HG02571 (cell line): Measurements from ENCODE around the gene PRRC2B.
"Not testable (repeated sequence)": the region's sequence is repeated elsewhere in the genome, so short reads cannot be mapped to it uniquely, and the experiment has no call there.

Source experiments
- ATAC-seq: cut with Tn5 transposase; IDR thresholded peaks from one replicate; pipeline ENCODE4 v1.9.1; 2021; ENCODE audit warnings: mild to moderate bottlenecking, moderate library complexity; ENCODE audit not compliant: unreplicated experiment

Gene PRRC2B

DNA sequence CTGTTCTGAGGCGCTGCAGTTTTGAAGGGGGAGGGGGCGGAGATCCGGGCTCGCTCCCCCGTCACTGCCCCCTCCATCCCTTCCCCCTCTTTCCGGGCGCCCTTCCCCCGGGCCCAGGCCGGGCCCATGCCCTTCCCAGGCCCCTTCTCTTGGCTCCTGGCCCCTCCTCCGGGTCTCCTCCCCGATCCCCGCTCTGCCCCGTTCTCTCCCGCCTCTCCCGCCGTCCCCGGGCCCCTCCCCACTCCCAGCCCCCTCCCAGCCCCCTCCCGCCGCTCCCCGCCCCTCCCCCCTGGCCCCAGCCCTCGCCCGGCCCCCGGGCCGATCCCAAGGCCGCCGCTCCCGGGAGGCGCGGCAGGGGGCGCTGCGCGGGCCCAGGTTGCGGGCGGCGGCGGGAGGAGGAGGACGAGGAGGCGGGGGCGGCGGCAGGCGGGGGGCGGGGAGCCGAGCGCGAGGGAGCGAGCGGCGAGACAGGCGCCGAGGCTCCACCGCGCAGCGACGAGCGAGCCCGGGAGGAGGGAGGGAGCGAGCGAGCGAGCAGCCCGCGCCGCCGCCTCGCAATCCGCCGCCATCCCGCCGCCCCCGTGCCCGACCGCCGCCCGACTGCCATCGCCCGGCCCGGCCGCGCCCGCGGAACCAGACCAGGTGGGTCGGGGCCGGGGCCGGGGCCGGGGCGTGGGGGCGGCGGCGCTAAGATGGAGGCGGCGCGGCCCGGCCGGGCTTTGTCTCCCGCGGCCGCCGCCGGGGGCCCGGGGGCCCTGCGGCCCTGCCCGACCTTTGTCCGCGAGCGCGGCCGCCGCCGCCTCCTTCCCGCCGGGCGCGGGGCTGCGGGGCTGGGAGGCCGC, at the start of gene PRRC2B:
Gene PRRC2B (plus strand): TSS at position 465 of the 842 bp plus-strand sequence. CDS start 36,059 bp downstream, outside the sequence.
- peak; percentile 54 for ATAC-seq

DNA sequence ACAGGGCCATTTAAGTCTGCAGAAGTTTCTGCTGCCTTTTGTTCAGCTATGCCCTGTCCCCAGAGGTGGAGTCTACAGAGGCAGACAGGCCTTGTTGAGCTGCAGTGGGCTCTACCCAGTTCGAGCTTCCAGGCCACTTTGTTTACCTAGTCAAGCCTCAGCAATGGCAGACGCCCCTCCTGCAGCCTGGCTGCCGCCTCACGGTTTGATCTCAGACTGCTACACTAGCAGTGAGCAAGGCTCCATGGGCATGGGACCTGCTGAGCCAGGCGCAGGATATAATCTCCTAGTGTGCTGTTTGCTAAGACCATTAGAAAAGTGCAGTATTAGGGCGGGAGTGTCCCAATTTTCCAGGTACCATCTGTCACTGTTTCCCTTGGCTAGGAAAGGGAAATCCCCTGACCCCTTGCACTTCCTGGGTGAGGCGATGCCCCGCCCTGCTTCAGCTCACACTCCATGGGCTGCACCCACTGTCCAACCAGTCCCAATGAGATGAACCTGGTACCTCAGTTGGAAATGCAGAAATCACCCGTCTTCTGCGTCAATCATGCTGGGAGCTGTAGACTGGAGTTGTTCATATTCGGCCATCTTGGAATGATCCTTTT, 48.9 kb upstream of the PRRC2B start:
- not testable (repeated sequence) for ATAC-seq

DNA sequence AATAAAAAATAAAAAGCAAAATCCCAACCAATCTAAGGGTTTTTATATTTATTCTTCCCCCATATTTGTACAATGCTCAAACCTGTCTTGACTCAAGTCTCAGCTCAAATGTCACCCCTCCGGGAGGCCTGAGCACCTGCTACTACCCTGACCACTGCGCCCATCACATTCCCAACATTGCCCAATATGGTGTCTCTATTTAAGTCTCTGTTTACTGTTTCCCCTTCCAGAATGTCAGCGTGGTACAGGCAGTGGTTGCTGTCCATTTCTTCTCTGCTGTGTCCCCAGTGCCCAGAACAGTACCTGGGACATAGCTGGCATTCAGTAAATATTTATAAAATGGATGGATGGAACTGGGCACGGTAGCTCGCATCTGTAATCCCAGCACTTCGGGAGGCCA, 47.3 kb upstream of the PRRC2B start:
- ATAC-seq, result no peak

DNA sequence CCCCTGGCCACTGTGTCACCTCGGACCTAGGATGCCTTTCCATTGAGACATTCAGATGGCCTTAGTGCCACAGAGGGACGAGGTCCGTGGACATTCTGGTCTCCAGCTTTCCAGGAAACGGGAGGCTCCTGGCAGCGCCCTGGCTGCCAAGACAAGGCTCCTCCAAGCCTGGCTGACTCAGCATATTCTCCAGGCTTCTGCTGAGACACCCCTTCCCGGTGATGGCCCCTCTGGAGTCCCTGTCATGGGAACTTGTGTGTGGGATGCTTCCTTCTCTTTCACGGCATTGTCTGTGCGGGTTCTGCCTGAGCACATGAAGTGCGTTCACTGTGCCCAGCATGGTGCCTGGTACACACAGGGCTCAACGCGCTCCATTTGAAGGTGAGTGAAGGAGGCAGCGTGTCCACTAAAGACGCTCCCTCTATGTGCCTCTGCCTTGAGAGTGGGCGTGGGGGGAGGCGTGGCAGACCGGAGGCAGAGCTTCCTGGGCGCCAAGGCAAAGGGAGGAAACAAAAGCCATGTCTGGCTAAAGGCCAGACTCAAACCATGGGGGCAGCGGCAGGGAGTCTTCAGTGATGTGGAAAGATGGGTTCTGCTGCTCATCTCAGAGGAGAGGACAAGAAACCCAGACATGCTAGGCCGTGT, 46.4 kb upstream of the PRRC2B start:
- no peak for ATAC-seq

DNA sequence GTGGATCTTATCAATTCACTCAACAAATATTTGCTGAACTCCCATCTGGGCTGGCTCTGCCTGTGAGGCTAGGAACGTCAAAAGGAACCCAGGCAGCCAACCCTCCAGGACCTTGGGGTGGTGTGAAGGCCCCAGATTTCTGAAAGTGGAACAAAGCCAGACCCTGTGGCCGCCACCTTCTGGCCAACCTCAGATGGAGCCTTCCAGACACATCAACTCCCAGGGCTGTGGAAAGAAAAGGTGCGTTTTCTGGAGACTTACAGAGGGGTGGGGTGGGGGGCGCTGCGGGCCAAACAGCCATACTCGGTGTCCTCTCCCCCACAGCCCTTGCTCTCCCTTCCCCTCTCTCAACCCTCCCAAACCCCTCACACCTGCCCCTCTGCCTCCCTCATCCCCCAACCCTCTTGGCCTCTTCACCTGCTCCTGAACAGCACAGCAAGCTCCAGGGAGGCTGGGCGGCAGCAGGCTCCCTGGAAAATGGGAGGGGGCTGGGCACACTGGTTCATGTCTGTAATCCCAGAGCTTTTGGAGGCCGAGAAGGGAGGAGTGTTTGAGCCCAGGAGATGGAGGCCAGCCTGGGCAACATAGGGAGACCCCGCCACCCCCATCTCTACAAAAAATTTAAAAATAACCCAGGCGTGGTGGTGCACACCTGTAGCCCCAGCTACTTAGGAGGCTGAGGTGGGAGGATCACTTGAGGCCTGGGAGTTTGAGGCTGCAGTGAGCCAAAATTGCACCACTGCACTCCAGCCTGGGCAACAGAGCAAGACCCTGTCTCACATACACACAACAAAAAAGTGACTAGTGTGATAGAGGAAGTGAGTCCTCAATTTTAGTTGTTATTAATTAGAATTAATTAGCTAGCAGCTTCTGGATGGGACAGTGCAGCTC, 45.0 kb upstream of the PRRC2B start:
- no peak for ATAC-seq

DNA sequence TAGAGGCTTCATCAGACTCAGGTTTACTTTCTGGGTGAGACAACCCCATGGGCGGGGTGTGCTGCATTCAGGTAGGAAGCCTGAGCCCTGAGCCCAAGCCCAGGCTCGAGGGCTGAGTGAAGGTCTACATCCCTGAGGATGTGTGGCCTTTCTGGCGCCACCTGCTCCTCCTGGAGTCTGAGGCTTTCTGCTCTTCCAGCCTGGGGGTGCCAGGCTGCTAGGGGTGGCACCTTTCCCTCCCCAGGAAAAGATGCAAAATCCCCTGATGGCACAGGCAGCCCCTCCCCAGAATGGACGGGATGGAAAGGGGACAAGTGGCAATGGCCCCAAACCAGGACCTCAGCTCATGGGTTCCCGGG, 44.4 kb upstream of the PRRC2B start:
- ATAC-seq, result no peak

DNA sequence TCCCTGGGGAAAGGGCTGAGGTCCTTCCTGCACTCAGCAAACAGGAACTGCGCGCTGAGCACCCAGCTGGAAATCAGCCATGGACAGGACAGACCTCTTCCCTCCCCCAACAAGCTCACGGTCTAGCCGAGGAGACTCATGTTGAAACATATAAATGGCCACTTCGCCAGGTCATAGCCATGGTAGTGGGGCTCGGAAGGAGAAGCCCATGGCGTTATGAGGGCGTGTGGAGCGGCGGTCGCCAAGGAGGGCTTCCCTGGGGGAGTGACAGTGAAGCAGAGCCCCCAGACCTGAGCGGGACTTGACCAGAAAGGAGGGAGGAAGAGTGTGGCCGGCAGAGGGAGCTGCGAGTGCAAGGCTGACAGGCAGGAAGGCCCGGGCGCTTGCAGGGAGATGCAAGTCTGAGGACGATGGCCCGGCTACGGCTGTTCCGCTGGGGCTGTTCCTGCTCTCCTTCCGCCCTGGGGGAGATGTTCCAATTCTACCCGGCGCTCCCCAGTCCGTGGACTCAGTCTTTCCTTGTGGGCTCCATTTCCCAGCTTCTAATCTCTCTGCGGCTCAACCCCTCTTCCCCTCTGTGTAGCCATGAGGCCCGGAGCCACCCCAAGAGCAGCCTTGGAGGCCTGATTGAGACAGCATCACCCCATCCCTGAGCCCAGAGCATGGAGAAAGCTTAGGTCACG, 43.9 kb upstream of the PRRC2B start:
- no peak for ATAC-seq

DNA sequence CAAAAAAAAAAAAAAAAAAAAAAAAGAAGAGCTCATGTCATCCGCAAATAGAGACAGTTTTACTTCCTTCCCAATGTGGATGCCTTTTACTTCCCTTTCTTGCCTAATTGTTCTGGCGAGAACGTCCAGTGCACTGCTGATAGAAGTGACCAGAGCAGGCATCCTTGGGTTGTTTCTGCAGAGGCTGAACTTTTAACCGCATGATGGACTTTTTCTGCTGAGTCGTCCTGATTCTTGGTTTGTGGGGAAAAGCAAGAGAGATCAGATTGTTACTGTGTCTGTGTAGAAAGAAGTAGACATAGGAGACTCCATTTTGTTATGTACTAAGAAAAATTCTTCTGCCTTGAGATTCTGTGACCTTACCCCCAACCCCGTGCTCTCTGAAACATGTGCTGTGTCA, 37.4 kb upstream of the PRRC2B start:
- not testable (repeated sequence) for ATAC-seq

DNA sequence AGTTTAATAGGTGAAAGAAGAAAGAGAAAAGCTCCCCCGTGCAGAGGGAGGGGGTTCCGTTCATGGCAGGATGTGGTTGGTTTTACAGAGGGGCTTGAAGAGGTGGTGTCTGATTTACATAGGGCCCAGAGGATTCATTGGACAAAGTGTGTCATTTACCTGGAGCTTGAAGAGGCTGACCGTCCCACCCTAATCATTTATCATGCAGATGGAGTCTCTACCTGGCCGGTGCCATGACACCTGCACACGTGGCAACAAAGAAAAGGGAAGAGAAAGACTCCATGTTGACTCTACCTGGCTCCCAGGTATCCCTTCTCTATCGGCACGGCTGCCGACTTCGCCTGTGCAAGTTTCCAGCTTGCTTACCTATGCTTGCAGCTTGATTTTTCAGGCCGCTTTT, 35.3 kb upstream of the PRRC2B start:
- no peak for ATAC-seq

DNA sequence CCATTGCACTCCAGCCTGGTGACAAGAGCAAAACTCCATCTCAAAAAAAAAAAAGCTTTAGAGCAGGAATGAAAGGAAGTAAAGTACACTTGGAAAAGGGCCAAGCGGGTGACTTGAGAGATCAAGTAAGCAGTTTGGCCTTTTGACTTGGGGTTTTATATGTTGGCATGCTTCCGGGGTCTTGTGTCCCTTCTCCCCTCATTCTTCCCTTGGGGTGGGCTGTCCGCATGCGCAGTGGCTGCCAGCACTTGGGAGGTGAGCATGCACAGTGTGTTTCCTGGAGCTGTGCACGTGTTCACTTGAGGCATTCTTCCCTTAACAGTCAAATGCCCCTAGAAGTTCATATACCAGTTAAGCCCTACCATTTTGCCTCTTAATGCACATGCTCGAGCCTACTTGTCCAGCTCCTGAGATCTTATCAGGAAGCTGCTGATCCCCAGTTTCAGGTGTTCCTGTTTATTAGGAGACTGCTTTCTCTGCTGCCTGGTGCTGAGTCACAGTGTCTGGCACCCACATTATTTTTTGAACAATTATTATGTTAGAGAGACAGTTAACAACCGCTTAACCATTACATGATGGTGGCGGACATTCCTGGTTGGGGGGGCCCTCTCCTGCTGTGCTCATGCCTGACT, 32.6 kb upstream of the PRRC2B start:
- ATAC-seq, result no peak

DNA sequence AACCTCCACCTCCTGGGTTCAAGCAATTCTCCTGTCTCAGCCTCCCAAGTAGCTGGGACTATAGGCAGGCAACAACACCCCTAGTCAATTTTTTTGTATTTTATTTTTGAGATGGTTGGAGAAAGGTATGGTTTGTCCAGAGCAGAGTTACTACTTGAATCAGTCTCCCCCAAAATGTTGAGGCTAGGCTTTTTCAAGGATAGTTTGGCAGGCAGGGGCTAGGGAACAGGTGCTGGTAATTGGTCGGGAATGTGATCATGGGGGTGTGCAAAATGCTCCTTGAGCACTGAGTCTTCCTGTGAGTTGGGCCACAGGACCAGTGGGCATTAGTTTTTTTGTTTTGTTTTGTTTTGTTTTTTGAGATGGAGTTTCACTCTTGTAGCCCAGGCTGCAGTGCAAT, 28.3 kb upstream of the PRRC2B start:
- no peak for ATAC-seq

DNA sequence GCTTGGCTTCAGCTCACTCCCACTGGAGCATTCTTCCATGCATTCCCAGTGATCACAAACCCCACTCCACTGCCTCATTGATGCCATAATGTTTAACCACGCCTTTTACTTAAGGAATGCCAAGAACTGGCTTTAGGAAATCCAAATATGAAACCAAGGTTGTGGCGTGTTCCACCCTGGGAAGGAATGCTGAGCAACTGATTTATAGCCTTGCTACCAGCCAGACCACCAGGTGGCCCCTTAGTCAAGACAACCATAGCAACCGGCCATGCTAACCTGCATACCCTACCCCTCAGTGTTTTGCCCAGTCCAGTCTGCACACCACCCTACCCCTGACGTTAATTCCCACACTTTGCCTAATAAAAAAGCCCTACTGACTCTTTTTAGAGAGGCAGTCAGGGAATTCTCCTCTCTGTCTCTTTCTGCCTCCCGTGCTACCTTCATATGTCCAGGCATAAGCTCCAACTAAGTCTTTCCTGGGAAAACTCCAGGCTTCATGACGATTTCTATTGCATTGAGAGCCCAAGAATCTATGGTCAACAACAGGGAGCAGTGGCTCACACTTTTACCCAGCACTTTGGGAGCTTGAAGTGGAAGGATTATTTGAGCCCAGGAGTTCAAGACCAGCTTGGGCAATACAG, 27.0 kb upstream of the PRRC2B start:
- ATAC-seq, result no peak

DNA sequence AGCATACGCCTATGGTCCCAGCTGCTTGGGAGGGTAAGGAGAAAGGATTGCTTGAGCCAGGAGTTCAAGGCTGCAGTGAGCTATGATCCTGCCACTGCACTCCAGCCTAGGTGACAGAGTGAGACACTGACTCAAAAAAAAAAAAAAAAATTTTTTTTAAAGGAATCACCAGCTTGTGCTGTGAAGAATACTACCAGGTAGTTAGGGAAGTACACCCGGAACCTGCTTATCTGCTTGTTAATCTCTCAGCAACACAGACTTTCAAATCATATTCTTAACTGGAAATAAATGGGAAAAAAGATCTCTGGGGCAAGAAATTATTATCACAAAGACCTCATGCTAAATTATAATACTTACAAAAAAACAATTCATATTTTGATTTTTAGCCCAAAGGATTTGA, 26.4 kb upstream of the PRRC2B start:
- no peak for ATAC-seq

DNA sequence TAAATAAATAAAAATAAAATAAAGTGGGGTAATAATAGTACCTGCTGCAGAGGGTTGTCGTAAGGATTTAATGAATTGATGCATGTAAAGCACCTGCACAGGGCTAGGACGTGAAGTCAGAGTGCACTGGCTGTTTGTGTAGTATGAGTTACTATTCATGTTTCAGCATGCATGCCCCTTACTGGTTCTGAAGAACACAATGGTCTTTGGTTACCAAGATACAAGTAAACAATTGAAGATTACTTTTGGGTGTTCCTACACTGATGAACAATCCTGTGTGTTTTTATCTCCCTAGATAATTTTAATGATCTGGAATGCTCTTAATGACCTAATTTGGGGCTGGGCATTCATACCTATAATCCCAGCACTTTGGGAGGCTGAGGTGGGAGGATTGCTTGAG, 23.2 kb upstream of the PRRC2B start:
- no peak for ATAC-seq

DNA sequence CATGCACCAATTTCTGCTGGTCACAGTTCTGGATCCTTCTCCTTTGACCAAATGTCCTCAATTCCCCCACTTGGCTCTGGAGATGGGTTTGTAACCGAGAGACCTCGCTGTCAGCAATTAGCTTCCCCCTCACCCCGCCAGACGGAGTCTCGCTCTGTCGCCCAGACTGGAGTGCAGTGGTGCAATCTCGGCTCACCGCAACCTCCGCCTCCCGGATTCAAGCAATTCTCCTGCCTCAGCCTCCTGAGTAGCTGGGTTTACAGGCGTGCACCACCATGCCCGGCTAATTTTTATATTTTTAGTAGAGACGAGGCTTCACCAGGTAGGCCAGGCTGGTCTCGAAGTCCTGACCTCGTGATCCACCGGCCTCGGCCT, 21.3 kb upstream of the PRRC2B start:
- ATAC-seq, result not testable (repeated sequence)

DNA sequence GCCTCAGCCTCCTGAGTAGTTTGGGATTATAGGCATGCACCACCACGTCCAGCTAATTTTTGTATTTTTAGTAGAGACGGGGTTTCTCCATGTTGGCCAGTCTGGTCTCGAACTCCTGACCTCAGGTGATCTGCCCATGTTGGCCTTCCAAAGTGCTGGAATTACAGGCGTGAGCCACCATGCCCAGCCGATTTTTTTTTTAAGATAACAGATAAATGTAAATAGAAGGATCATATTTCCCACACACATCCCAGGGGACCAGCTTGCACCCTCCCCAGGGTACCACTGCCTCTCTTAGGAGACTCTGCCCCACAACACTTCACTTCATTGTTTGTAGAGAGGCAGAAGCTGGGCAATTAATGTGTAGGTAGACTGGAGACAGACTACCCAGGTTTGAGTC, 19.2 kb upstream of the PRRC2B start:
- not testable (repeated sequence) for ATAC-seq

DNA sequence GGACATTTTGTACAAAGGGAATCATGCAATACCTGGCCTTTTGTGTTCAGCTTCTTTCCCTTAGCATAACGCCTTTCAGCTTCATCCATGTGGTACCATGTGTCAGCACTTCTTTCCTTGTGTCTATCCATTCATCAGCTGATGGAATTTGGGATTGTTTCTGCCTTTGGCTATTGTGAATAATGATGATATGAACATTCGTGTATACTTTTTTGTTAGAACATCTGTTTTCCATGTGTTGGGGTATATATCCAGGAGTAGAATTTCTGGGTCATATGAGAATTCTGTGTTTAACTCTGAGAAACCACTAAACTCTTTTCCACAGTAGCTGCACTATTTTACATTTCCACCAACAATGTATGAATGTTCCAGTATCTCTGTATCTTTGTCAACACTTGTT, 14.8 kb upstream of the PRRC2B start:
- no peak for ATAC-seq

DNA sequence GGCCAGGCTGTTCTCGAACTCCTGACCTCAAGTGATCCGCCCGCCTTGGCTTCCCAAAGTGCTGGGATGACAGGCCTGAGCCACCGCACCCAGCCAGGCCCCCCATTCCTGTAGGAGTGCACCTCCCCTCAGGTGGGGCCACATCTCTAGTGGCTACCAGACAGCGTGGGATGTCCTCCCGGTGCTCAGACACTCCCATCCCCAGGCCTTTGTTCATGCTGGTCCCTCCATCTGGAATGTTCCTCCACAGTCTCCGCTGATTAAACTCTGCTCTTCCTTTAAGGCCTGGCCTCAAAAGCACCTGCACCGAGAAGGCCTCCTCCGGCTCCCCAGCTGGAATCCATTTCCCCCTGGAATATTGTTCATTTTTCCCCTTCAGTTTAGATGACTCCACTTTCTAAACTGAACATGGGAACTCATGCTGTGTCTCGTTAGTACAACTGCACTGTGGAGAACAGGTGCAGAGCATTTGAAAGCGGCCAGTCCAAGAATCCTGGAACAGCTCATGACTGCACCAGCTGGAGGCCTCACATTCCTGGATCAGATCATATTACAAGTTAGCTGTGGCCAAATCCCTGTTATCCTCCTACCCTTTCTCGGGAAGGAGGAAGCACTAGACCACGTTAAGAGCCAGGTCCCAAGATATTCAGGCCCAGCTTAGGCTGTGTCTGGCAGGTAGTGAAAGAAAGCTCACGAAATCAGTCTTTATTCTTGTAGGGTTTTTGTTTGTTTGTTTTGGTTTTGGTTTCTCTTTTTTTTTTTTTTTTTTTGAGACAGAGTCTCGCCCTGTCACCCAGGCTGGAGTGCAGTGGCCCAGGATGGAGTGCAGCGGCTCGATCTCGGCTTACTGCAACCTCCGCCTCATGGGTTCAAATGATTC, 10.8 kb upstream of the PRRC2B start:
- ATAC-seq, result no peak

DNA sequence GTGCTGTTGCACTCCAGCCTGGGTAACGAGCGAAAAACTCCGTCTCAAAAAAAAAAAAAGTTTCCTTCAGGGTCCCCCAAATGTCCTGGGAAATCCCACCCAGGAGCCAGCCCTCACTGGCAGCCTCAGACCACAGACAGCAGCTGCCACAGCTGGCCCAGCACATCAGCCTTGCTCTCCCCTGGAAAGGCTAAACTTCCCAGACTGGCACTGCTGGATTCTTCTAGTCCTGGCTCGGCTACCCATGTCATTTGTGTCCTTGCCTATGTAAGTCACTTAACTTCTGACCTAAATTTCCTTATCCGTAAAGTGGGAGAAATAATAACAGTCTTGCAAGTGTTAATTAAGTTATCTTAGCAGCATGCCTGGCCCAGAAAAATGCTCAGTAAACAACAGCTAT, 8.6 kb upstream of the PRRC2B start:
- ATAC-seq, result no peak
